MM.1S (cell line): ENCODE data around the gene KXD1.

Experiments used
- DNase-seq: peaks from one replicate; pipeline ENCODE4 v3.0.0-alpha.2; 2015
- H2AFZ ChIP-seq: fragments of 300-600 bp; sonication (generic); 2 replicates; pipeline ENCODE4 v1.6.0; 2016; ENCODE audit warnings: antibody characterized with exemption, low read length
- H3F3A ChIP-seq: fragments of 300-600 bp; sonication (generic); 2 replicates; pipeline ENCODE4 v1.6.1; 2016; ENCODE audit warnings: mild to moderate bottlenecking, antibody characterized with exemption, low read length, moderate library complexity, mixed read lengths; ENCODE audit not compliant: insufficient read depth
- H3K27ac ChIP-seq: fragments of 300-600 bp; sonication (generic); 2 replicates; pipeline ENCODE4 v1.5.1; 2016; ENCODE audit warnings: mild to moderate bottlenecking, low read length
- H3K27me3 ChIP-seq: fragments of 300-600 bp; sonication (generic); replicated peaks from 2 replicates; pipeline ENCODE4 v1.6.0; 2016; ENCODE audit warnings: low read length; ENCODE audit not compliant: insufficient read depth
- H3K36me3 ChIP-seq: fragments of 300-600 bp; sonication (generic); replicated peaks from 2 replicates; pipeline ENCODE4 v1.6.1; 2016; ENCODE audit warnings: mild to moderate bottlenecking, low read length, mixed read lengths; ENCODE audit not compliant: insufficient read depth
- H3K4me1 ChIP-seq: fragments of 300-600 bp; sonication (generic); 2 replicates; pipeline ENCODE4 v1.6.1; 2016; ENCODE audit warnings: low read length, mixed read lengths
- H3K4me2 ChIP-seq: fragments of 300-600 bp; sonication (generic); 2 replicates; pipeline ENCODE4 v1.6.0; 2016; ENCODE audit warnings: low read depth, low read length
- H3K4me3 ChIP-seq: fragments of 300-600 bp; sonication (generic); 2 replicates; pipeline ENCODE4 v1.5.1; 2016; ENCODE audit warnings: low read length, mixed read lengths
- H3K79me2 ChIP-seq: fragments of 300-600 bp; sonication (generic); 2 replicates; pipeline ENCODE4 v1.6.1; 2016; ENCODE audit warnings: mixed run types, low read length, mixed read lengths
- H3K9ac ChIP-seq: fragments of 300-600 bp; sonication (generic); 2 replicates; pipeline ENCODE4 v1.6.1; 2016; ENCODE audit warnings: low read length, mixed read lengths
- H3K9me2 ChIP-seq: fragments of 300-600 bp; sonication (generic); replicated peaks from 2 replicates; pipeline ENCODE4 v1.6.1; 2016; ENCODE audit warnings: mild to moderate bottlenecking, low read length, mixed read lengths; ENCODE audit not compliant: insufficient read depth
- H3K9me3 ChIP-seq: fragments of 300-600 bp; sonication (generic); replicated peaks from 2 replicates; pipeline ENCODE4 v1.6.1; 2016; ENCODE audit warnings: mild to moderate bottlenecking, low read length, mixed read lengths; ENCODE audit not compliant: insufficient read depth
- H4K20me1 ChIP-seq: fragments of 300-600 bp; sonication (generic); 2 replicates; pipeline ENCODE4 v1.6.1; 2016; ENCODE audit warnings: mild to moderate bottlenecking, low read length, moderate library complexity, mixed read lengths; ENCODE audit not compliant: insufficient read depth
- CTCF ChIP-seq: fragments of 300-600 bp; sonication (generic); IDR thresholded peaks from 2 replicates; pipeline ENCODE4 v1.5.1; 2016; ENCODE audit warnings: antibody characterized with exemption, low read length, mixed read lengths
- EZH2 ChIP-seq: fragments of 300-600 bp; sonication (generic); optimal IDR thresholded peaks from 2 replicates; pipeline ENCODE3; 2017; ENCODE audit warnings: low read depth, mild to moderate bottlenecking, antibody characterized with exemption, low read length, mixed read lengths
- EZH2phosphoT487 ChIP-seq: fragments of 300-600 bp; sonication (generic); IDR thresholded peaks from 2 replicates; pipeline ENCODE4 v1.6.1; 2018; ENCODE audit warnings: antibody characterized with exemption, low read length

The KXD1 gene

DNA sequence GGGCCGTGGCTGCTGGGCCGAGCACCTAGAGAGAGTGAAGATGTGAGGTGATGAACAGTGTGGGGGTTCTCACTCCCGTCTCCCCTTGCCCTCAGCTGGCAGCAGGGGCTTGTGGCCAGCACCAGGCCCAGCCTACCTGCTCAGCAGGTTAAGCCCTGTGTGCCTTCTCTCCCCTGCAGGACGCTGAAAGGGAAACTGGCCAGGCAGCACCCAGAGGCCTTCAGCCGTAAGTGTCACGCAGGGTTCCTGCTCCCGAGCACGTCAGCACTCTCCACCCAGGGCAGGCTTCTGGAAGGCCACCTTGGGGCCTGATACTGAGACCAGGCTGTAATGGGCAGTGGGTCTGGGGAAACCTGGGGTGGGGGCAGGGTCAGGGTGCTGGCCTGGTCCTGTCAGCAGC, 9.3 kb downstream of the KXD1 start:
- Histone ChIP-seq H3K4me3 (no peak overlapping the region), H3K27me3 (no peaks in the 10 kb centered on the region), H2AFZ (no peak overlapping the region), H3K79me2 (peaks cover 3% of the 10 kb centered on the region), H3K9ac (no peak overlapping the region), H3K9me2 (no peaks in the 10 kb centered on the region), H3K4me1 (no peaks in the 10 kb centered on the region), H3K9me3 (no peaks in the 10 kb centered on the region), H3F3A (peaks cover 16% of the 10 kb centered on the region), H3K4me2 (no peak overlapping the region), H3K27ac (no peak overlapping the region), H3K36me3 (no peaks in the 10 kb centered on the region), H4K20me1 (no peaks in the 10 kb centered on the region)
- no peak for DNase-seq
- no peak for TF ChIP-seq CTCF
- TF ChIP-seq EZH2 = no peak
- TF ChIP-seq EZH2phosphoT487 = no peak

DNA sequence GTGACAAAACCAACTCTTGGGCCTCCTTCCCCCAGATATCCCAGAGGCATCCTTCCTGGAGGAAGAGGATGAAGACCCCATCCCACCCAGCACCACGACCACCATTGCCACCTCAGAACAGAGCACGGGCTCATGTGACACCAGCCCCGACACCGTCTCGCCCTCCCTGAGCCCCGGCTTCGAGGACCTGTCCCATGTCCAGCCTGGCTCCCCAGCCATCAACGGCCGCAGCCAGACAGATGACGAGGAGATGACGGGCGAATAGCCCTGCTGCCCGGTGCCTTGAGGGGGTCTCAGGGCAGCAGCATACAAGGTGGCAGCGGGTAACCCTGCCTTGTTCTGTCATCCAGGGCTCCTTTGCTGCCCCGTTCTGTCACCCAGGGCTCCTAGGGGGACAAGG, 10.7 kb downstream of the KXD1 start:
- Histone ChIP-seq H3K4me3 (no peak overlapping the region), H3K27me3 (no peaks in the 10 kb centered on the region), H3K9me3 (no peaks in the 10 kb centered on the region), H3K79me2 (peaks cover 17% of the 10 kb centered on the region), H3K4me2 (no peak overlapping the region), H3K9me2 (no peaks in the 10 kb centered on the region), H3K27ac (no peak overlapping the region), H3K36me3 (no peaks in the 10 kb centered on the region), H3K4me1 (peaks cover 9% of the 10 kb centered on the region), H2AFZ (no peak overlapping the region), H3F3A (peaks cover 16% of the 10 kb centered on the region), H4K20me1 (0 out of 2 replicates have a peak, but pooled peaks cover 3% of the 10 kb centered on the region), H3K9ac (no peak overlapping the region)
- no peak for TF ChIP-seq EZH2
- DNase-seq = no peak

- Histone ChIP-seq H3K79me2 (peaks cover 28% of the 10 kb centered on the region), H3K27me3 (no peaks in the 10 kb centered on the region), H3F3A (peaks cover 24% of the 10 kb centered on the region), H4K20me1 (peaks cover 3% of the 10 kb centered on the region; the same call in 1 of the 2 replicates), H3K4me3 (peak within 1 kb of the TSS; percentile 99), H3K4me2 (peak within 1 kb of the TSS; percentile 94), H3K9me2 (no peaks in the 10 kb centered on the region), H3K27ac (peak within 1 kb of the TSS; percentile 73; the same call in 1 of the 2 replicates), H3K9ac (peak within 1 kb of the TSS; percentile 95), H3K36me3 (no peaks in the 10 kb centered on the region; the same call in 1 of the 2 replicates), H3K4me1 (peaks cover 9% of the 10 kb centered on the region), H3K9me3 (no peaks in the 10 kb centered on the region), H2AFZ (peak within 1 kb of the TSS; percentile 38)
- TF ChIP-seq EZH2 (no peak), CTCF (no peak), EZH2phosphoT487 (no peak)
- DNase-seq = peak; percentile 99
These were observed 14.1 kb downstream of the KXD1 start, which contains the start of gene UBA52 for GRCh38 chr19:18571564-18572344. Gene UBA52 (plus strand): TSS chr19:18571857. CDS start chr19:18573301, 1,444 bp downstream.
